C4-2B (cell line): ENCODE results near the gene RALGPS2.

Experiments used
- H3K27ac ChIP-seq: fragments of 450-650 bp; 2 replicates; pipeline ENCODE4 v1.5.1; 2017
- CTCF ChIP-seq: fragments of 450-650 bp; conservative IDR thresholded peaks from 2 replicates; pipeline ENCODE4 v1.5.1; 2017; ENCODE audit warnings: mild to moderate bottlenecking
- ZFX ChIP-seq: fragments of 450-650 bp; IDR thresholded peaks from 2 replicates; pipeline ENCODE4 v1.6.1; 2017

RALGPS2 gene

DNA sequence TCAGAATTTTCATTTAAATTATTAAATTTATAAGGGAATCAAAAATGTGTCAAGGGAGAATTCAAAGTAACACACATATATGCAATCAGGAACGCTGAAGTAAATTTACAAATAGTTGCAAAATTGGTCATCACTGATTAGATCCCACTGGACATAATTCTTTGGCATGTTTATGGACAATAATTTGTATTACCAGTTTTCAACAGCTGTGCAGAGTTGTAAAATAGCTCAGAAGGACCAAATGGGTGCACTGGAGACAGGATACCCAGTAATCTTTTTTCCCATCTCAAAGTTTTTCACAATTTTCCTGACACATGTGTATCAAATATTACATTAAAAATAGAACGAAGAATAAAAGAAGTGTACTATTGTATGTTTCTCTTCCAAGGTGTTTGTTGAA lies 149.9 kb downstream of the RALGPS2 start:
- TF ChIP-seq ZFX (no peak), CTCF (no peak)
- H3K27ac ChIP-seq = no peak overlapping the region

- no peak overlapping the region for H3K27ac ChIP-seq
- no peak for TF ChIP-seq CTCF
- TF ChIP-seq ZFX = no peak
Measured at GRCh38 chr1:178875936-178876335, 150.9 kb downstream of the RALGPS2 start.

DNA sequence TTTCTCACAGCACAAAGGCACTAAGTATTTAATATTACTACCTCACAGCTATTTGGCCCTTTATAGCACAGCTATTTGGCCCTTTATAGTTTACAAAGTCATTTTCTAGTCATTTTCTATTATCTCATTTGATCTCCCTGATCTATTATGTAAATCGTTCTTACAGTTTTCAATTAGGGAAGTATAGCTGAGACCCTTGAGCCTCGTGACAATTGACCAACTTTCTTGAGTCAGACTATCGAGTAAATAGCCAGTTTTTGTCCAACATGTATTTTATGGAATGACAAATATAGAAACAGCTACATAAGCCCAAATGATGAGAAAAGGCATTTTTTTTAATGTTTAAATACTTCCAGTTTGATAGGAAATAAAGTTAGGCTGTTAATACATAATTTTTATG lies 152.9 kb downstream of the RALGPS2 start:
- no peak for TF ChIP-seq ZFX
- no peak for TF ChIP-seq CTCF
- no peak overlapping the region for H3K27ac ChIP-seq

DNA sequence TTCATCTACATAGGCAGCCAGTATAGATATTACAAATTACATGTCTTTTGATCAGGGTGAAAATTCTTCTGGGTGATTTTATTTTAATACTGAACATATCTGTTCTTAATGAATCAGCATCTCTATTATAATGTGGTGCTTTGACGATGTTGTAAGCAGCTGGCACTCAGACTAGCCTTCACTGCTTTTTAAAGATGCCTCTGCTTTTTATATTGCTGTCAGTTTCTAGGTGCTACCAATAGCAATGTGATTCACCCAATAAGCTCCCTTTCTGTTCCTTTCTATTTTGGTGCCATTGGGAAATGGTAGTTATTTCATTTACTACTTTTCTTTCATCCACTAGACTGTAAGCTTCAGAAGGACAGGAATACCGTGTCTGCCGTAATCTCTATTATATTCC lies 156.9 kb downstream of the RALGPS2 start:
- no peak overlapping the region for H3K27ac ChIP-seq
- TF ChIP-seq CTCF (no peak), ZFX (no peak)

DNA sequence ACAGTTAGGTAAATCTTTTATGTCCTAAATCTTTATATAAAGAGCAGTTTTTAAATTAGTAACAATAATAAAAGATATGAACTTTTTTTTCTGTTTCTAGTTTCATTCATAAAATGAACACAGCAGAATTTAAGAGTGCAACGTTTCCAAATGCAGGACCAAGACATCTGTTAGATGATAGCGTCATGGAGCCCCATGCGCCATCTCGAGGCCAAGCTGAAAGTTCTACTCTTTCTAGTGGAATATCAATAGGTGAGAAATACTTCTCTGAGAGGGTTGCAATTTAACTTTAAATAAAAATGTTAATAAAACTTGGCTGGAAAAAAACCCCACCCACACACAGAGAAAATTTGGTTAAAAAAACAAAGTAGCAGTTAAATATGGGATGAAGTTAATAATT lies 160.8 kb downstream of the RALGPS2 start:
- TF ChIP-seq ZFX (no peak), CTCF (peak; percentile 13; the same call in 1 of the 2 replicates)
- no peak overlapping the region for H3K27ac ChIP-seq

- no peak for TF ChIP-seq ZFX
- no peak for TF ChIP-seq CTCF
- H3K27ac ChIP-seq = no peak overlapping the region
Measured at GRCh38 chr1:178886551-178886950, 161.5 kb downstream of the RALGPS2 start.

DNA sequence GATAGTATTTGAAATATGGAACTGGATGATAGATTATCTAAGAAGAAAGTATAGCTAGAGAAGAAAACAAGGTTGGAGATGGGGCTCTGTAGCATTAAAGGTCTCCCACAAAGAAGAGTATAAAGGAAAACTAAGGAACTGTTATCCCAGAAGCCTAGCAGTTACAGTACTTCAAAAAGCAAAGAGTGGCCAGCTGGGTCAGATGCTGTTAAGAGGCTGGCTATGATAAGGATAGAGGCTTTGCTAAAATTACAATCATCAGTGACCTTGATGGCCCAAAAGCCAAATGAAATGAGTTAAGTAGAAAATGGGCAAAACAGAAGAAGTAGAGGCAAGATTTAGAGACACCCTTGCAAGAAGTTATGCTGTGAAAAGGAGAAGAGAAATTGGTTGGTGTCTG lies 170.9 kb downstream of the RALGPS2 start:
- no peak overlapping the region for H3K27ac ChIP-seq
- TF ChIP-seq CTCF = no peak
- TF ChIP-seq ZFX = no peak
